WTC11 (cell line): ENCODE measurements around the gene OR52I1. TPM values are rescaled to one million over a fixed set of nuclear protein-coding genes. Genes with fewer than 3 reads are reported as not detected.

Experiments
- ATAC-seq: fragments of 200-7000 bp; cut with Tn5 transposase; 2 replicates; pipeline ENCODE4 v1.10.0; 2021; ENCODE audit warnings: mild to moderate bottlenecking, moderate library complexity
- CTCF ChIA-PET: fragments of 300-600 bp; sonication (Branson Sonifier 250); formaldehyde crosslinking; loops from one replicate; lab custom pipeline; 2021; ENCODE audit warnings: antibody characterized with exemption; lab: Charles Lee
- POLR2A ChIA-PET: fragments of 350-600 bp; sonication (Branson Sonifier 250); formaldehyde crosslinking; loops from one replicate; lab custom pipeline; 2021; ENCODE audit warnings: antibody characterized with exemption; lab: Charles Lee
- DNase-seq: peaks from one replicate; pipeline ENCODE4 v3.0.0; 2021; ENCODE audit warnings: low spot score
- H3K27ac Mint-ChIP-seq: 2 replicates; pipeline ENCODE4 v1.8.0; 2021; ENCODE audit warnings: mixed read lengths
- H3K27me3 Mint-ChIP-seq: 2 replicates; pipeline ENCODE4 v1.8.0; 2021; ENCODE audit warnings: low read depth, mild to moderate bottlenecking, moderate library complexity, mixed read lengths
- H3K36me3 Mint-ChIP-seq: 2 replicates; pipeline ENCODE4 v1.8.0; 2021; ENCODE audit warnings: mixed read lengths
- H3K4me1 Mint-ChIP-seq: 2 replicates; pipeline ENCODE4 v1.8.0; 2022; ENCODE audit warnings: mixed read lengths
- H3K4me3 Mint-ChIP-seq: 2 replicates; pipeline ENCODE4 v1.8.0; 2021; ENCODE audit warnings: mild to moderate bottlenecking, moderate library complexity, mixed read lengths
- H3K9me3 Mint-ChIP-seq: 2 replicates; pipeline ENCODE4 v1.8.0; 2021; ENCODE audit warnings: mixed read lengths
- AFF4 ChIP-seq: sonication (generic); formaldehyde crosslinking; IDR thresholded peaks from 2 replicates; pipeline ENCODE4 v1.8.1; 2023; ENCODE audit warnings: mild to moderate bottlenecking, missing genetic modification reagents, borderline replicate concordance
- ATF1 ChIP-seq: sonication (generic); formaldehyde crosslinking; IDR thresholded peaks from 2 replicates; pipeline ENCODE4 v1.8.1; 2023; ENCODE audit warnings: mild to moderate bottlenecking, moderate library complexity, missing genetic modification reagents
- ATF2 ChIP-seq: sonication (generic); formaldehyde crosslinking; IDR thresholded peaks from 2 replicates; pipeline ENCODE4 v1.8.1; 2022; ENCODE audit warnings: low read depth, missing genetic modification reagents, borderline replicate concordance
- CBFB ChIP-seq: sonication (generic); formaldehyde crosslinking; IDR thresholded peaks from 2 replicates; pipeline ENCODE4 v1.8.1; 2022; ENCODE audit warnings: mild to moderate bottlenecking, low read depth, missing genetic modification reagents
- CTCF ChIP-seq: fragments of 200-600 bp; IDR thresholded peaks from 2 replicates; pipeline ENCODE4 v1.8.0; 2022; ENCODE audit warnings: antibody characterized with exemption
- ESRRA ChIP-seq: sonication (generic); formaldehyde crosslinking; IDR thresholded peaks from 2 replicates; pipeline ENCODE4 v1.8.1; 2022; ENCODE audit warnings: mild to moderate bottlenecking, missing genetic modification reagents, borderline replicate concordance
- MLX ChIP-seq: sonication (generic); formaldehyde crosslinking; IDR thresholded peaks from 2 replicates; pipeline ENCODE4 v1.8.1; 2023; ENCODE audit warnings: mild to moderate bottlenecking, missing genetic modification reagents, moderate library complexity
- NFATC4 ChIP-seq: fragments of 250-450 bp; sonication (Bioruptor Pico); IDR thresholded peaks from 2 replicates; pipeline ENCODE4 v1.9.0; 2021; ENCODE audit warnings: mild to moderate bottlenecking
- NFE2L1 ChIP-seq: sonication (generic); formaldehyde crosslinking; IDR thresholded peaks from 2 replicates; pipeline ENCODE4 v1.8.1; 2023; ENCODE audit warnings: missing genetic modification reagents
- NR1H2 ChIP-seq: sonication (generic); formaldehyde crosslinking; IDR thresholded peaks from 2 replicates; pipeline ENCODE4 v1.9.0; 2021; ENCODE audit warnings: mild to moderate bottlenecking, moderate library complexity, missing genetic modification reagents
- NR2C2 ChIP-seq: sonication (generic); formaldehyde crosslinking; IDR thresholded peaks from 2 replicates; pipeline ENCODE4 v1.8.0; 2022; ENCODE audit warnings: mild to moderate bottlenecking, missing genetic modification reagents
- OVOL2 ChIP-seq: fragments of 250-450 bp; sonication (Bioruptor Pico); IDR thresholded peaks from 2 replicates; pipeline ENCODE4 v1.9.0; 2021; ENCODE audit warnings: mild to moderate bottlenecking, borderline replicate concordance
- PRDM15 ChIP-seq: sonication (generic); formaldehyde crosslinking; IDR thresholded peaks from 2 replicates; pipeline ENCODE4 v1.8.0; 2022; ENCODE audit warnings: missing genetic modification reagents
- ZNF512 ChIP-seq: sonication (generic); formaldehyde crosslinking; IDR thresholded peaks from 2 replicates; pipeline ENCODE4 v1.8.1; 2022; ENCODE audit warnings: missing genetic modification reagents, borderline replicate concordance
- ZSCAN18 ChIP-seq: fragments of 250-450 bp; sonication (Bioruptor Pico); IDR thresholded peaks from 2 replicates; pipeline ENCODE4 v2.1.2; 2022; ENCODE audit warnings: mild to moderate bottlenecking, moderate library complexity
- total RNA-seq: library from RNA; stranded (reverse); gene quantifications from 3 replicates; pipeline ENCODE4 v1.2.3, GENCODE V29; 2021

The OR52I1 gene
- total RNA-seq, 1 experiment from 2014 or later = not detected

GRCh38 chr11:4589017-4589416 is 4.8 kb upstream of the OR52I1 start (continued):
- TF ChIP-seq ZSCAN18 (CRISPR knock-in tag) = no peak
- no peak for TF ChIP-seq CBFB (CRISPR knock-in tag)
- TF ChIP-seq ATF1 = no peak
- no peak for TF ChIP-seq CTCF
- TF ChIP-seq, all 79 proteins: peak for 0

GRCh38 chr11:4605057-4605456 is 11.2 kb downstream of the OR52I1 start:
- Mint-ChIP-seq H3K4me3 (no peak overlapping the region), H3K36me3 (peaks cover 14% of the 10 kb centered on the region), H3K9me3 (peaks cover 6% of the 10 kb centered on the region; the same call in 1 of the 2 replicates), H3K4me1 (peaks cover 9% of the 10 kb centered on the region), H3K27ac (no peak overlapping the region), H3K27me3 (peaks cover 9% of the 10 kb centered on the region)
- ChIA-PET CTCF (no interaction called here), POLR2A (no interaction called here)
- DNase-seq (no peak), ATAC-seq (no peak)
- TF ChIP-seq ESRRA (no peak), PRDM15 (no peak), NFATC4 (no peak), ZSCAN18 (CRISPR knock-in tag) (no peak), ATF2 (CRISPR knock-in tag) (no peak), NFE2L1 (no peak), OVOL2 (no peak), AFF4 (CRISPR knock-in tag) (no peak), MLX (no peak), NR1H2 (no peak), NR2C2 (CRISPR knock-in tag) (no peak), ZNF512 (CRISPR knock-in tag) (no peak)
